Right lobe of liver (tissue), 6 donors: Measurements from ENCODE around the gene ANKRD29. TPM values are rescaled to one million over a fixed set of nuclear protein-coding genes. Genes with fewer than 3 reads are reported as not detected.
"Not testable (repeated sequence)": the region's sequence is repeated elsewhere in the genome, so short reads cannot be mapped to it uniquely, and the experiment has no call there.

ENCODE experiments used
- ATAC-seq, 4 donors: fragments of 200-7000 bp; cut with Tn5 transposase; one replicate each; pipeline ENCODE4 v1.9.1; 2020; ENCODE audit warnings: mild to moderate bottlenecking in 4 of 4, moderate library complexity in 4 of 4
- DNase-seq, 3 donors: peaks; one replicate each; pipeline ENCODE4 v3.0.0-alpha.2; 2020
- H3K27ac ChIP-seq, 3 donors: fragments of 200-600 bp; one replicate each; pipeline ENCODE4 v1.8.0; 2022
- H3K27me3 ChIP-seq, 2 donors: fragments of 200-600 bp; one replicate each; pipeline ENCODE4 v1.8.0; 2022
- H3K36me3 ChIP-seq, 4 donors: fragments of 200-600 bp; sonication (generic) in 1 of 4; one replicate each; pipeline versions ENCODE4 v1.5.1 to v1.8.0; 2017 to 2022; ENCODE audit warnings: control low read depth in 1 of 4
- H3K4me1 ChIP-seq, 4 donors: fragments of 200-600 bp; sonication (generic) in 1 of 4; one replicate each; pipeline versions ENCODE4 v1.5.1 to v1.8.0; 2017 to 2022; ENCODE audit warnings: control low read depth in 1 of 4
- H3K4me3 ChIP-seq, 3 donors: fragments of 200-600 bp; one replicate each; pipeline ENCODE4 v1.8.0; 2022
- H3K9me3 ChIP-seq, 4 donors: fragments of 200-600 bp; sonication (generic) in 1 of 4; one replicate each; pipeline versions ENCODE4 v1.5.1 to v1.8.0; 2017 to 2022; ENCODE audit warnings: control low read depth in 1 of 4
- CTCF ChIP-seq, 4 donors: fragments of 200-600 bp in 3 of 4; fragments of 450-650 bp in 1 of 4; IDR thresholded peaks; one replicate each; pipeline versions ENCODE4 v1.5.1 to v1.8.0; 2016 to 2022; ENCODE audit warnings: antibody characterized with exemption in 4 of 4, mild to moderate bottlenecking in 2 of 4
- POLR2A ChIP-seq: fragments of 450-650 bp; IDR thresholded peaks from one replicate; pipeline ENCODE4 v1.6.1; 2017; ENCODE audit warnings: antibody characterized with exemption, mild to moderate bottlenecking
- WGBS: methylation state at CpG from one replicate; pipeline ENCODE4 v1.1.6; 2018; ENCODE audit warnings: low coverage, low lambda C conversion rate; ENCODE audit not compliant: insufficient coverage; ENCODE audit errors: missing lambda C conversion rate; 5-methylcytosine and 5-hydroxymethylcytosine counted together
- intact Hi-C, 2 donors: fragments of 100-400 bp; cut with DNase I; formaldehyde crosslinking; loops; one replicate each; pipeline versions ENCODE4 v1.11.2 to v1.14.1; 2022
- total RNA-seq, 6 experiments: library from RNA; depleted of rRNA in 2 of 6; stranded (reverse); fragments of >200 nt in 2 of 6; fragmentation: NEBNext Ultra II Directional in 3 of 6; extraction: Animal tissue kit (Norgen Biotek cat#: 25700) in 3 of 6; gene quantifications; one replicate each; pipeline versions ENCODE4 v1.1.0 to v1.2.4, GENCODE V29; 2016 to 2023
- donor health status: DM: no; HTN: yes; CAD: no.
- donor health status: DM: no; HTN: no; CAD: no.
- donor health status: DM: no; HTN: no; CAD: no.
- donor health status: DM: no; HTN: yes; CAD: no.
- donor health status: DM: no; HTN: yes; CAD: no.

ANKRD29 gene
- total RNA-seq, 6 experiments from 2014 or later = 0.39 to 4.8 (median 1.1) TPM

GRCh38 chr18:23578067-23578701 is 84.5 kb downstream of the ANKRD29 start:
- Histone ChIP-seq H3K27ac (peak overlapping the region in 1 of 3 donors; percentile 10), H3K4me3 (no peak overlapping the region), H3K9me3 (no peaks in the 10 kb centered on the region), H3K27me3 (no peaks in the 10 kb centered on the region), H3K4me1 (peaks cover 0 to 22% (median 3%) of the 10 kb centered on the region in 4 donors), H3K36me3 (no peaks in the 10 kb centered on the region)
- intact Hi-C loops = loop anchor here in 1 of 2 donors (10.0 kb wide), 1 partner anchor 53 kb away; no protein-coding TSS in a partner anchor
- 93% methylated on average over 2 of the region's 6 CpGs for WGBS
- no peak for ATAC-seq
- TF ChIP-seq POLR2A (no peak), CTCF (IDR thresholded peaks at IDR 0.05) (no peak)
- DNase-seq = no peak

- intact Hi-C loops = loop anchor here in 1 of 2 donors (10.0 kb wide), 1 partner anchor 53 kb away; no protein-coding TSS in a partner anchor
- no CpG with 5 or more reads among the region's 24 CpGs for WGBS
- not testable (repeated sequence) for H3K27me3 ChIP-seq, H3K9me3 ChIP-seq, H3K36me3 ChIP-seq, DNase-seq, H3K27ac ChIP-seq, H3K4me3 ChIP-seq, ATAC-seq
- H3K4me1 ChIP-seq = peaks cover 0 to 24% (median 3%) of the 10 kb centered on the region in 4 donors
These were observed 85.2 kb downstream of the ANKRD29 start for GRCh38 chr18:23577521-23577920.

GRCh38 chr18:23575309-23575651 is 87.4 kb downstream of the ANKRD29 start:
- Histone ChIP-seq H3K36me3 (peaks cover 0 to 3% (median 0%) of the 10 kb centered on the region in 4 donors), H3K27me3 (no peaks in the 10 kb centered on the region), H3K27ac (peak overlapping the region in 1 of 3 donors; percentile 50), H3K4me3 (no peak overlapping the region), H3K4me1 (peaks cover 0 to 36% (median 6%) of the 10 kb centered on the region in 4 donors), H3K9me3 (no peaks in the 10 kb centered on the region)
- DNase-seq (no peak), ATAC-seq (no peak)
- intact Hi-C loops = loop anchor here in 1 of 2 donors (10.0 kb wide), 1 partner anchor 50 kb away; no protein-coding TSS in a partner anchor
- WGBS = 92% methylated on average over 7 of the region's 7 CpGs
- TF ChIP-seq CTCF (IDR thresholded peaks at IDR 0.05) (no peak), POLR2A (no peak)

GRCh38 chr18:23574611-23575308 is 88.0 kb downstream of the ANKRD29 start:
- intact Hi-C loops = loop anchor here in 1 of 2 donors (10.0 kb wide), 1 partner anchor 50 kb away; no protein-coding TSS in a partner anchor
- H3K27ac ChIP-seq = peak overlapping the region; percentile 0 to 50 (median 31)
- no peak for TF ChIP-seq POLR2A
- TF ChIP-seq CTCF (IDR thresholded peaks at IDR 0.05) = no peak
- ATAC-seq (no peak), DNase-seq (no peak)
- peaks cover 0 to 3% (median 0%) of the 10 kb centered on the region in 4 donors for H3K36me3 ChIP-seq
- no peaks in the 10 kb centered on the region for H3K27me3 ChIP-seq
- H3K4me3 ChIP-seq = no peak overlapping the region
- 68% methylated on average over 2 of the region's 5 CpGs for WGBS
- H3K4me1 ChIP-seq = peaks cover 0 to 40% (median 6%) of the 10 kb centered on the region in 4 donors
- no peaks in the 10 kb centered on the region for H3K9me3 ChIP-seq
